Measurements from ENCODE around the gene GSN.

GRCh38 chr9:121350993-121351561, 83.1 kb downstream of the GSN start:
- TF ChIP-seq POLR2AphosphoS5 (IDR thresholded peaks at IDR 0.05) (peak; percentile 92), CTCF (IDR thresholded peaks at IDR 0.05) (no peak), EP300 (IDR thresholded peaks at IDR 0.05) (no peak), POLR2A (IDR thresholded peaks at IDR 0.05) (no peak)

Measured in gastroesophageal sphincter (tissue), 3 donors.